ENCODE results near the gene LAMA2. TPM values are rescaled to one million over a fixed set of nuclear protein-coding genes. Genes with fewer than 3 reads are reported as not detected.

LAMA2 gene
- total RNA-seq, 1 experiment from 2014 or later = 0.04 TPM

DNA sequence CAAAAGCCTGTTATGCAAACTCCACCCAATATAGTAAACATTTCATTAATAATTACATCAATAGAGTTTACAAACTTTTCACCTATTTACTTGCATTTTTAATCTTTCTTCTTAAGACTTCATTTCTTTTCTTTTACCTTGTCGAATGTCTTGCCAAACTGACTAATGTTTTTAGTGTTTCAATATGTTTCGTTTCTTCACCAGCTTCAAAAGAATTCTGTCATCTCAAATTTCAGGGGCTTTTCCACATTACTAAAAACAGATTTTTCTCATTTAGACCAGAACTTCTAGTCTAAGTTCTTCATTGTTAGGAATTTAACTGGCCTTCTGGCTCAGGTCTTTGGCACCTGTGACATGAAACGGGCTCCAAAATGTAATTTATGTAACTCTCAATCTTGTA lies 630.5 kb downstream of the LAMA2 start:
- Histone ChIP-seq H3K27ac (ENCODE audit: low read length) (no peak overlapping the region), H3K9ac (ENCODE audit: low read length) (no peak overlapping the region), H3K9me2 (replicated peaks; ENCODE audit: insufficient read depth, low read length) (no peaks in the 10 kb centered on the region), H4K20me1 (ENCODE audit: insufficient read depth, low read depth, low read length) (no peaks in the 10 kb centered on the region), H3K4me1 (ENCODE audit: low read length) (no peaks in the 10 kb centered on the region), H3K9me3 (ENCODE audit: low read length) (no peaks in the 10 kb centered on the region), H3K4me2 (ENCODE audit: low read depth, low read length, poor library complexity, severe bottlenecking) (no peak overlapping the region), H3K4me3 (ENCODE audit: low read length) (no peak overlapping the region), H2AFZ (ENCODE audit: low read length) (no peak overlapping the region), H3K36me3 (ENCODE audit: insufficient read depth, low read length) (no peaks in the 10 kb centered on the region), H3K79me2 (ENCODE audit: low read length) (no peaks in the 10 kb centered on the region), H3K27me3 (ENCODE audit: low read length) (no peaks in the 10 kb centered on the region)
- no peak for DNase-seq

DNA sequence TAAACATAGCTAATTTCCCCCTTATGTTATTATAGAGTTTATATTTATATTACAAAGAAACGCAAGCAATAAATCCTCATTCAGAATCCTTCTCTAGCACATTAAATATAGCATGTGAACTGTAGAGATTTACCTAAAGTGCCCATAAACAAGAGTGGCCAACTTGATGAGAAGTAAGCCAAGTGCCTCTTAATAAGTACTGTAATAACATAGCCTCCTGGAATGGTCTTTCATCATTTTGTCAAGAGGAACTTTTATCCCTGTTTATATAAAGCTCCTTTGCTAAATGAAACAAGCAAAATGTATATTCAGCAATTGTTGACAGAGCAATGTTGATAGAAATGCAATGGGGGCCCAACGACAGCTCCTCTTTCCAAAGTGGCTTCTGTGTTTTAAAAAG lies 632.1 kb downstream of the LAMA2 start:
- Histone ChIP-seq H3K4me3 (ENCODE audit: low read length) (no peak overlapping the region), H3K27me3 (ENCODE audit: low read length) (no peaks in the 10 kb centered on the region), H3K9me2 (replicated peaks; ENCODE audit: insufficient read depth, low read length) (no peaks in the 10 kb centered on the region), H3K4me1 (ENCODE audit: low read length) (no peaks in the 10 kb centered on the region), H3K9ac (ENCODE audit: low read length) (no peak overlapping the region), H3K9me3 (ENCODE audit: low read length) (no peaks in the 10 kb centered on the region), H2AFZ (ENCODE audit: low read length) (no peak overlapping the region), H3K27ac (ENCODE audit: low read length) (no peak overlapping the region), H3K4me2 (ENCODE audit: low read depth, low read length, poor library complexity, severe bottlenecking) (no peak overlapping the region), H3K79me2 (ENCODE audit: low read length) (no peaks in the 10 kb centered on the region), H3K36me3 (ENCODE audit: insufficient read depth, low read length) (no peaks in the 10 kb centered on the region), H4K20me1 (ENCODE audit: insufficient read depth, low read depth, low read length) (no peaks in the 10 kb centered on the region)
- DNase-seq = no peak

DNA sequence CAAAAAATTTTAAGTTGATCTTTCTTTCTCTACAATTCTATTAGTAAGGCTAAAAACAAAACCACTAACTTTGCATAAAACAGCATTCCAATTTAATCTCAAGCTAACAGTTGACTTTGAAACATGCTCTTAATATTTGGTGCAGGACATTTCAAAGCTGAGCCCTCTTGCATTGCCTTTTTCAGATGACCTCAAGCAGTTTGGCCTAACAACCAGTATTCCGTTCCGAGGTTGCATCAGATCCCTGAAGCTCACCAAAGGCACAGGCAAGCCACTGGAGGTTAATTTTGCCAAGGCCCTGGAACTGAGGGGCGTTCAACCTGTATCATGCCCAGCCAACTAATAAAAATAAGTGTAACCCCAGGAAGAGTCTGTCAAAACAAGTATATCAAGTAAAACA lies 633.1 kb downstream of the LAMA2 start:
- DNase-seq = no peak

DNA sequence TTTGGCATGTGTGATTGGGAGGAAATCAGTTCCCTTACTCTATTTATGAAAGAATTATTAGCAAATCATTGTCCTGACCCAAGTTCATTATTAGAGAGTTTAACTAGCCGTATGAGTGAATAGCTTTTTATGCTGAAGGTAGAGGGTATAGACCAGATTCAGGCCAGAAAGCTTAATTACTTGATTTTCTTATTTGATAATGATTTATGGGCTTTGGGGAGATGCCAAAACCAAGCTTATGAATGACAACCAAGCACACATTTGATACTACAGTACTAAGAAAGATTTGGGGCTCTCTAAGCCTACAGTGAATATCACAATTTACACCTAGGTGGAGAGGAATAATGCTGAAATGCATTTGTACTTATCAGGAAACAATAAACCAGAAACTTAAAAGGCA lies 633.8 kb downstream of the LAMA2 start:
- H4K20me1 ChIP-seq (ENCODE audit: insufficient read depth, low read depth, low read length) = no peaks in the 10 kb centered on the region
- H3K4me2 ChIP-seq (ENCODE audit: low read depth, low read length, poor library complexity, severe bottlenecking) = no peak overlapping the region
- H3K9me2 ChIP-seq (replicated peaks; ENCODE audit: insufficient read depth, low read length) = no peaks in the 10 kb centered on the region
- no peak overlapping the region for H3K4me3 ChIP-seq (ENCODE audit: low read length)
- H3K27me3 ChIP-seq (ENCODE audit: low read length) = no peaks in the 10 kb centered on the region
- no peaks in the 10 kb centered on the region for H3K4me1 ChIP-seq (ENCODE audit: low read length)
- no peak overlapping the region for H3K9ac ChIP-seq (ENCODE audit: low read length)
- H3K36me3 ChIP-seq (ENCODE audit: insufficient read depth, low read length) = no peaks in the 10 kb centered on the region
- no peak overlapping the region for H2AFZ ChIP-seq (ENCODE audit: low read length)
- no peak for DNase-seq
- H3K27ac ChIP-seq (ENCODE audit: low read length) = no peak overlapping the region
- H3K9me3 ChIP-seq (ENCODE audit: low read length) = no peaks in the 10 kb centered on the region
- no peaks in the 10 kb centered on the region for H3K79me2 ChIP-seq (ENCODE audit: low read length)

More for the DNA sequence above, 633.1 kb downstream of the LAMA2 start:
- no peaks in the 10 kb centered on the region for H3K9me2 ChIP-seq (replicated peaks; ENCODE audit: insufficient read depth, low read length)
- H3K27me3 ChIP-seq (ENCODE audit: low read length) = no peaks in the 10 kb centered on the region
- H3K4me1 ChIP-seq (ENCODE audit: low read length) = no peaks in the 10 kb centered on the region
- H3K9ac ChIP-seq (ENCODE audit: low read length) = no peak overlapping the region
- H4K20me1 ChIP-seq (ENCODE audit: insufficient read depth, low read depth, low read length) = no peaks in the 10 kb centered on the region
- no peaks in the 10 kb centered on the region for H3K79me2 ChIP-seq (ENCODE audit: low read length)
- no peak overlapping the region for H3K4me2 ChIP-seq (ENCODE audit: low read depth, low read length, poor library complexity, severe bottlenecking)
- no peak overlapping the region for H3K27ac ChIP-seq (ENCODE audit: low read length)
- no peak overlapping the region for H3K4me3 ChIP-seq (ENCODE audit: low read length)
- H3K9me3 ChIP-seq (ENCODE audit: low read length) = no peaks in the 10 kb centered on the region
- H2AFZ ChIP-seq (ENCODE audit: low read length) = no peak overlapping the region
- no peaks in the 10 kb centered on the region for H3K36me3 ChIP-seq (ENCODE audit: insufficient read depth, low read length)

DNA sequence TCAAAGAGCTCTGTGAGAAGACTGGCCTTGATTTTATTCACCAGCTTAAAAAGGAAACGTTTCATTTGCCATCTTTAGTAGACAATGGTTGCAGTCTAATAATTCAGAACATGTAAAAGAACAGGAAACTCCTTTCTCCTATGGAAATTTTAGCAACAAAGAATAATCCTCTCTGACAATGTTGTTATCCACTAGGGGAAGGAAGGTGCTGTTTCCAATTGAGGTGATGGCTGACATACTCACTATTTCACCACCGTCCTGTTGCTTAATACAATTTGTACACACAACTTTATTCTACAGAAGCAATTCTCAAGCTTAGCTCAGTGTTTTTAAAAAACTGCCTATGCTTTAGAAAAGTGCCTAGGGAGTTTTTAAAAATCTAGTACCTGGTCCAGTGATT lies 634.4 kb downstream of the LAMA2 start:
- Histone ChIP-seq H3K4me2 (ENCODE audit: low read depth, low read length, poor library complexity, severe bottlenecking) (no peak overlapping the region), H3K36me3 (ENCODE audit: insufficient read depth, low read length) (no peaks in the 10 kb centered on the region), H3K27me3 (ENCODE audit: low read length) (no peaks in the 10 kb centered on the region), H3K9me3 (ENCODE audit: low read length) (no peaks in the 10 kb centered on the region), H2AFZ (ENCODE audit: low read length) (no peak overlapping the region), H3K4me1 (ENCODE audit: low read length) (no peaks in the 10 kb centered on the region), H3K4me3 (ENCODE audit: low read length) (no peak overlapping the region), H3K27ac (ENCODE audit: low read length) (no peak overlapping the region), H4K20me1 (ENCODE audit: insufficient read depth, low read depth, low read length) (no peaks in the 10 kb centered on the region), H3K9ac (ENCODE audit: low read length) (no peak overlapping the region), H3K9me2 (replicated peaks; ENCODE audit: insufficient read depth, low read length) (no peaks in the 10 kb centered on the region), H3K79me2 (ENCODE audit: low read length) (no peaks in the 10 kb centered on the region)
- no peak for DNase-seq

DNA sequence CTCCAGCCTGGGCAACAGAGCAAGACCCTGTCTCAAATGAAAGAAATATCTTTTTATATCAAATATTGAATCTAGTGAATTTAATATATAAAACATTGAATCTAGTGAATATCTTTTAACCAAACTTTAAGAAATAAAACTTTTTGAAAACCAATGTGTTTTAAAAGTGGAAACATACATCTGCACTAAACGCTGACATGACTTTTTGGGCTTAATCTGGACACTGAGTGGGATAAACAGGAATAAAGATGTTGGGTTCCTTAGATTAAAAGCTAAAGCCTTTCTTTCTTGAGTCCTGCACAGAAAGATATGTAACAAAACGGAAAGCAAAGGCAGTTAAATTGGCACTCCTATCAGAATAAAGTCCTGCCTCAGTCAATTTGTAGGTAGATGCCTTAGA lies 636.8 kb downstream of the LAMA2 start:
- H3K4me1 ChIP-seq (ENCODE audit: low read length) = no peaks in the 10 kb centered on the region

DNA sequence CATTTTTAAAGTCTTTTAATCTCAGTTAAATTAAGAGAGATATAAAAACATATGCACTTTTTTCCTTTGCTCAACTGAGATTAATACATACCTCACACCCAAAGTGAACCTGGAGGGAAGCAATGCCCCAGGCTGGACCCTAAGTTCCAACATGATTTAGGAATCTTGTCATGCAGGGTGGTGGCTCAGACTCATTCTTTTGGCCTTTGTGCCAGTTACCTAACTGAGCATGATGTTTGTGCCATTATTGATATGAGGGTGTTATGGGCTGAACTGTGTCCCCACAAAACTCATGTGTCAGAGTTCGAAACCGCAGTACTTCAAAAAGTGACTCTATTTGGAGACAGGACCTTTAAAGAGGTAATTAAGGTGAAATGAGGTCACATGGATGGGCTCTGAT lies 639.0 kb downstream of the LAMA2 start:
- DNase-seq = no peak
- H3K9me2 ChIP-seq (replicated peaks; ENCODE audit: insufficient read depth, low read length) = no peaks in the 10 kb centered on the region
- no peak overlapping the region for H3K4me2 ChIP-seq (ENCODE audit: low read depth, low read length, poor library complexity, severe bottlenecking)
- H3K9me3 ChIP-seq (ENCODE audit: low read length) = no peaks in the 10 kb centered on the region
- no peaks in the 10 kb centered on the region for H3K27me3 ChIP-seq (ENCODE audit: low read length)
- H3K4me3 ChIP-seq (ENCODE audit: low read length) = no peak overlapping the region
- no peaks in the 10 kb centered on the region for H3K36me3 ChIP-seq (ENCODE audit: insufficient read depth, low read length)
- no peak overlapping the region for H3K27ac ChIP-seq (ENCODE audit: low read length)
- H4K20me1 ChIP-seq (ENCODE audit: insufficient read depth, low read depth, low read length) = no peaks in the 10 kb centered on the region
- no peak overlapping the region for H3K9ac ChIP-seq (ENCODE audit: low read length)
- H3K79me2 ChIP-seq (ENCODE audit: low read length) = no peaks in the 10 kb centered on the region
- no peaks in the 10 kb centered on the region for H3K4me1 ChIP-seq (ENCODE audit: low read length)
- no peak overlapping the region for H2AFZ ChIP-seq (ENCODE audit: low read length)

More for the DNA sequence above, 636.8 kb downstream of the LAMA2 start:
- Histone ChIP-seq H4K20me1 (ENCODE audit: insufficient read depth, low read depth, low read length) (no peaks in the 10 kb centered on the region), H2AFZ (ENCODE audit: low read length) (no peak overlapping the region), H3K27me3 (ENCODE audit: low read length) (no peaks in the 10 kb centered on the region), H3K4me2 (ENCODE audit: low read depth, low read length, poor library complexity, severe bottlenecking) (no peak overlapping the region), H3K79me2 (ENCODE audit: low read length) (no peaks in the 10 kb centered on the region), H3K9me2 (replicated peaks; ENCODE audit: insufficient read depth, low read length) (no peaks in the 10 kb centered on the region), H3K9me3 (ENCODE audit: low read length) (no peaks in the 10 kb centered on the region), H3K27ac (ENCODE audit: low read length) (no peak overlapping the region), H3K4me3 (ENCODE audit: low read length) (no peak overlapping the region), H3K36me3 (ENCODE audit: insufficient read depth, low read length) (no peaks in the 10 kb centered on the region), H3K9ac (ENCODE audit: low read length) (no peak overlapping the region)
- no peak for DNase-seq

DNA sequence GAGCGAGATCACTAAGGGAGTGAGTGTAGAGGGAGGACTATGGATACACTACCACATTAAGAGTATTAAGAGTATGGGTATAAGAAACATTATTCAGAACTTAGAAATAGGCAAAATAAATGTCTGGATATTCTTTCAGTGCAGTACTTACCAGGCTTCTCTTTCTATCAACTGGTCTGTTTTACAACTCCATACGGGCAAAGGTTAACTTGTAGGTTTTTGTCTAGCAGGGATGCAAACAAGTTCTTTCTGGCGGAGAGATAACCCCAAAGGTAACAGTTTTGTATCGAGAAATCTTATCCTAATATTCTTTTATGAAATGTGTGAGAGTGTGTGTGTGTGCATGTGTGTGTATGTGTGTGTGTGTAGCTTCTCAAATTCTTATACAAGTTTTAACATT lies 640.9 kb downstream of the LAMA2 start:
- Histone ChIP-seq H3K4me2 (ENCODE audit: low read depth, low read length, poor library complexity, severe bottlenecking) (no peak overlapping the region), H3K79me2 (ENCODE audit: low read length) (no peaks in the 10 kb centered on the region), H3K27ac (ENCODE audit: low read length) (no peak overlapping the region), H3K9me3 (ENCODE audit: low read length) (no peaks in the 10 kb centered on the region), H3K4me3 (ENCODE audit: low read length) (no peak overlapping the region), H4K20me1 (ENCODE audit: insufficient read depth, low read depth, low read length) (no peaks in the 10 kb centered on the region), H3K4me1 (ENCODE audit: low read length) (no peaks in the 10 kb centered on the region), H3K9me2 (replicated peaks; ENCODE audit: insufficient read depth, low read length) (no peaks in the 10 kb centered on the region), H2AFZ (ENCODE audit: low read length) (no peak overlapping the region), H3K27me3 (ENCODE audit: low read length) (no peaks in the 10 kb centered on the region), H3K36me3 (ENCODE audit: insufficient read depth, low read length) (no peaks in the 10 kb centered on the region), H3K9ac (ENCODE audit: low read length) (no peak overlapping the region)
- DNase-seq = no peak

DNA sequence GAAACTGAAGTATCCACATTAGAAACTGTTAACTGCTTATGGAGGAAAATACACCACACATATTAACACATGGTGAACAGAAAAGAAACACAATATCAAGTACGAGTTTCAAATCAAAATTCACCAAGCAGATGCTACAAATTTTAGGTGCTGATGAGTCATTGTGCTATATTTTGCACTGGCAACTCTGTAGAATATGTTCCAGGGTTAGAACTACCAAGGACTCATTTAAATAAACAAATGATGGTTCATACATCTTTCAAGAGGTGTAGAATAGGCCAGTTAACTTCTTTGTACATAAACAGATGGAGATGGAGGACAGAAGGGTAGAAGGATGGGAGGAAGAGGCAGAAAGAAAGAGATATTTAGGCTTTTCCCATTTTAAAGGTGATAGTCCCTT lies 642.1 kb downstream of the LAMA2 start:
- Histone ChIP-seq H3K27me3 (ENCODE audit: low read length) (no peaks in the 10 kb centered on the region), H2AFZ (ENCODE audit: low read length) (no peak overlapping the region), H3K9me2 (replicated peaks; ENCODE audit: insufficient read depth, low read length) (no peaks in the 10 kb centered on the region), H3K9me3 (ENCODE audit: low read length) (no peaks in the 10 kb centered on the region), H3K27ac (ENCODE audit: low read length) (no peak overlapping the region), H3K4me2 (ENCODE audit: low read depth, low read length, poor library complexity, severe bottlenecking) (no peak overlapping the region), H3K79me2 (ENCODE audit: low read length) (no peaks in the 10 kb centered on the region), H3K4me3 (ENCODE audit: low read length) (no peak overlapping the region), H4K20me1 (ENCODE audit: insufficient read depth, low read depth, low read length) (no peaks in the 10 kb centered on the region), H3K9ac (ENCODE audit: low read length) (no peak overlapping the region), H3K36me3 (ENCODE audit: insufficient read depth, low read length) (no peaks in the 10 kb centered on the region), H3K4me1 (ENCODE audit: low read length) (no peaks in the 10 kb centered on the region)
- no peak for DNase-seq
